GM23248 (cell line): ENCODE measurements around the gene SLC37A1.

ENCODE experiments used
- EZH2 ChIP-seq: fragments of 200-600 bp; sonication (generic); IDR thresholded peaks from 2 replicates; pipeline ENCODE4 v1.6.1; 2018; ENCODE audit warnings: antibody characterized with exemption, mild to moderate bottlenecking; ENCODE audit not compliant: insufficient read depth, poor library complexity, severe bottlenecking
- EZH2phosphoT487 ChIP-seq: fragments of 200-600 bp; sonication (generic); IDR thresholded peaks from 2 replicates; pipeline ENCODE4 v1.6.1; 2018; ENCODE audit warnings: antibody characterized with exemption, moderate library complexity, mild to moderate bottlenecking, low read depth; ENCODE audit not compliant: insufficient read depth

- TF ChIP-seq EZH2 (no peak), EZH2phosphoT487 (no peak)
Observed at GRCh38 chr21:42617486-42617885, 103.8 kb downstream of the SLC37A1 start.
